Neural cell (in vitro differentiated cells): Measurements from ENCODE around the gene NAV1. TPM values are rescaled to one million over a fixed set of nuclear protein-coding genes. Genes with fewer than 3 reads are reported as not detected.

ENCODE experiments used
- H2AFZ ChIP-seq: fragments of 200-600, 300-800 bp; sonication (generic), shearing (Covaris generic); 2 replicates; pipeline ENCODE4 v1.6.0; 2014; ENCODE audit warnings: low read depth, mild to moderate bottlenecking, antibody characterized with exemption, low read length, moderate library complexity
- H3F3A ChIP-seq: fragments of 200-600 bp; shearing (Covaris generic); 2 replicates; pipeline ENCODE4 v1.6.1; 2016; ENCODE audit warnings: mild to moderate bottlenecking, moderate library complexity, mixed read lengths, antibody characterized with exemption, low read length; ENCODE audit not compliant: insufficient read depth, poor library complexity, severe bottlenecking
- H3K27ac ChIP-seq: fragments of 200-600, 300-800 bp; sonication (generic), shearing (Covaris generic); 2 replicates; pipeline ENCODE4 v1.5.1; 2014; ENCODE audit warnings: mild to moderate bottlenecking, low read length, moderate library complexity
- H3K27me3 ChIP-seq: fragments of 300-800, 200-600 bp; sonication (generic), shearing (Covaris generic); 2 replicates; pipeline ENCODE4 v1.6.0; 2014; ENCODE audit warnings: mild to moderate bottlenecking, low read depth, low read length, moderate library complexity; ENCODE audit not compliant: insufficient read depth
- H3K36me3 ChIP-seq: fragments of 300-800, 200-600 bp; sonication (generic), shearing (Covaris generic); 2 replicates; pipeline ENCODE4 v1.5.1; 2014; ENCODE audit warnings: mild to moderate bottlenecking, antibody characterized with exemption, low read length, moderate library complexity; ENCODE audit not compliant: insufficient read depth
- H3K4me2 ChIP-seq: fragments of 300-800, 200-600 bp; sonication (generic), shearing (Covaris generic); 2 replicates; pipeline ENCODE4 v1.6.0; 2014; ENCODE audit warnings: mild to moderate bottlenecking, low read length
- H3K4me3 ChIP-seq: fragments of 300-800, 200-600 bp; sonication (generic), shearing (Covaris generic); 2 replicates; pipeline ENCODE4 v1.5.1; 2014; ENCODE audit warnings: mild to moderate bottlenecking, low read length, moderate library complexity
- H3K79me2 ChIP-seq: fragments of 200-600 bp; shearing (Covaris generic); replicated peaks from 2 replicates; pipeline ENCODE4 v1.6.0; 2014; ENCODE audit warnings: mild to moderate bottlenecking, low read length, moderate library complexity; ENCODE audit not compliant: insufficient read depth
- H3K9ac ChIP-seq: fragments of 300-800, 200-600 bp; sonication (generic), shearing (Covaris generic); 2 replicates; pipeline ENCODE4 v1.6.1; 2016; ENCODE audit warnings: mild to moderate bottlenecking, low read length, mixed read lengths
- H3K9me2 ChIP-seq: fragments of 200-600 bp; shearing (Covaris generic); 2 replicates; pipeline ENCODE4 v1.6.1; 2016; ENCODE audit warnings: mild to moderate bottlenecking, low read length, mixed read lengths; ENCODE audit not compliant: insufficient read depth
- H3K9me3 ChIP-seq: fragments of 200-600, 300-800 bp; sonication (generic), shearing (Covaris generic); 2 replicates; pipeline ENCODE4 v1.6.1; 2016; ENCODE audit warnings: mild to moderate bottlenecking, mixed run types, low read length, moderate library complexity, mixed read lengths
- H4K20me1 ChIP-seq: fragments of 200-600 bp; shearing (Covaris generic); 2 replicates; pipeline ENCODE4 v1.6.1; 2016; ENCODE audit warnings: mild to moderate bottlenecking, mixed run types; ENCODE audit not compliant: insufficient read depth
- CTCF ChIP-seq: fragments of 450-650 bp; IDR thresholded peaks from 2 replicates; pipeline ENCODE4 v1.5.1; 2014; ENCODE audit warnings: antibody characterized with exemption, mild to moderate bottlenecking, moderate library complexity; ENCODE audit not compliant: poor library complexity, severe bottlenecking
- EP300 ChIP-seq: fragments of 450-650 bp; conservative IDR thresholded peaks from 2 replicates; pipeline ENCODE4 v1.6.1; 2014; ENCODE audit warnings: antibody characterized with exemption, mild to moderate bottlenecking, moderate library complexity; ENCODE audit not compliant: poor library complexity, severe bottlenecking
- EZH2 ChIP-seq: fragments of 200-600, 300-800 bp; shearing (Covaris generic), sonication (generic); IDR thresholded peaks from 2 replicates; pipeline ENCODE4 v1.6.1; 2014; ENCODE audit warnings: antibody characterized with exemption, low read length, borderline replicate concordance, mild to moderate bottlenecking; ENCODE audit not compliant: insufficient read depth, poor library complexity, severe bottlenecking
- MXI1 ChIP-seq: fragments of 450-650 bp; conservative IDR thresholded peaks from 2 replicates; pipeline ENCODE4 v1.6.1; 2014; ENCODE audit warnings: antibody characterized with exemption, mild to moderate bottlenecking; ENCODE audit not compliant: poor library complexity, severe bottlenecking
- POLR2AphosphoS5 ChIP-seq: IDR thresholded peaks from 2 replicates; pipeline ENCODE4 v1.6.1; 2012
- RAD21 ChIP-seq: fragments of 450-650 bp; conservative IDR thresholded peaks from 2 replicates; pipeline ENCODE4 v1.6.1; 2014; ENCODE audit warnings: antibody characterized with exemption, mild to moderate bottlenecking, moderate library complexity
- REST ChIP-seq: IDR thresholded peaks from 2 replicates; pipeline ENCODE4 v1.6.1; 2012; ENCODE audit warnings: borderline replicate concordance
- SMC3 ChIP-seq: fragments of 450-650 bp; conservative IDR thresholded peaks from 2 replicates; pipeline ENCODE4 v1.6.1; 2014; ENCODE audit warnings: antibody characterized with exemption, mild to moderate bottlenecking, moderate library complexity; ENCODE audit not compliant: poor library complexity
- TAF1 ChIP-seq: IDR thresholded peaks from 2 replicates; pipeline ENCODE4 v1.6.1; 2012; ENCODE audit warnings: low read depth
- polyA plus RNA-seq: library from polyadenylated mRNA; depleted of rRNA; stranded (reverse); fragments of >200 nt; gene quantifications from 2 replicates; pipeline ENCODE4 v1.2.3, GENCODE V29; 2014

The NAV1 gene
- polyA plus RNA-seq, 1 donor from 2014 or later = 33.2 TPM

- Histone ChIP-seq H4K20me1 (no peaks in the 10 kb centered on the region), H3F3A (no peaks in the 10 kb centered on the region), H3K27ac (no peak overlapping the region), H3K9ac (no peak overlapping the region), H3K9me3 (no peaks in the 10 kb centered on the region), H3K4me3 (no peak overlapping the region), H3K9me2 (no peaks in the 10 kb centered on the region), H3K79me2 (no peaks in the 10 kb centered on the region), H3K27me3 (no peaks in the 10 kb centered on the region), H3K36me3 (no peaks in the 10 kb centered on the region), H3K4me2 (no peak overlapping the region), H2AFZ (no peak overlapping the region)
- TF ChIP-seq SMC3 (no peak), EP300 (no peak), REST (no peak), RAD21 (no peak), POLR2AphosphoS5 (no peak), MXI1 (no peak), CTCF (no peak), TAF1 (no peak), EZH2 (no peak)
These were observed 39.7 kb upstream of the NAV1 start for GRCh38 chr1:201499191-201499590.

- Histone ChIP-seq H3K27ac (no peak overlapping the region), H2AFZ (no peak overlapping the region)
These were observed 38.9 kb upstream of the NAV1 start for GRCh38 chr1:201499795-201500669.

More at GRCh38 chr1:201499795-201500669, 38.9 kb upstream of the NAV1 start:
- H3K27me3 ChIP-seq = no peaks in the 10 kb centered on the region
- no peaks in the 10 kb centered on the region for H3K36me3 ChIP-seq
- no peaks in the 10 kb centered on the region for H3K79me2 ChIP-seq
- no peaks in the 10 kb centered on the region for H3F3A ChIP-seq
- no peak overlapping the region for H3K4me2 ChIP-seq
- H3K9ac ChIP-seq = no peak overlapping the region
- no peaks in the 10 kb centered on the region for H4K20me1 ChIP-seq
- no peaks in the 10 kb centered on the region for H3K9me3 ChIP-seq
- no peaks in the 10 kb centered on the region for H3K9me2 ChIP-seq
- TF ChIP-seq POLR2AphosphoS5 = no peak
- TF ChIP-seq EP300 = no peak
- no peak for TF ChIP-seq MXI1
- no peak overlapping the region for H3K4me3 ChIP-seq
